CD14-positive monocyte (primary cell): ENCODE results near the gene HIF3A. TPM values are rescaled to one million over a fixed set of nuclear protein-coding genes. Genes with fewer than 3 reads are reported as not detected.

Experiments
- DNase-seq, 3 donors: peaks; one replicate each; pipeline ENCODE4 v3.0.0-alpha.2; 2011 to 2022
- H2AFZ ChIP-seq: 2 replicates; pipeline ENCODE4 v1.6.0; 2012; ENCODE audit warnings: mild to moderate bottlenecking, low read depth, low read length, inconsistent platforms; ENCODE audit not compliant: insufficient read depth, poor library complexity, severe bottlenecking
- H3K27ac ChIP-seq, 2 donors: 1 replicate in 1 of 2; 2 replicates in 1 of 2; pipeline ENCODE4 v1.5.1; 2012 to 2013; ENCODE audit warnings: low read length in 2 of 2, control low read depth in 1 of 2, inconsistent platforms in 1 of 2, low read depth in 1 of 2, mild to moderate bottlenecking in 1 of 2
- H3K27me3 ChIP-seq, 2 donors: one replicate each; pipeline versions ENCODE4 v1.6.0 to v1.6.1; 2011 to 2013; ENCODE audit warnings: low read length in 2 of 2; ENCODE audit not compliant: control insufficient read depth in 2 of 2, insufficient read depth in 2 of 2
- H3K36me3 ChIP-seq, 2 donors: replicated peaks in 1 of 2; 1 replicate in 1 of 2; 2 replicates in 1 of 2; pipeline versions ENCODE4 v1.5.1 to v1.6.1; 2012 to 2013; ENCODE audit warnings: low read length in 2 of 2, control low read depth in 1 of 2, inconsistent platforms in 1 of 2, mild to moderate bottlenecking in 1 of 2; ENCODE audit not compliant: insufficient read depth in 2 of 2, control insufficient read depth in 1 of 2
- H3K4me1 ChIP-seq, 2 donors: 1 replicate in 1 of 2; 2 replicates in 1 of 2; pipeline versions ENCODE4 v1.5.1 to v1.6.1; 2012 to 2013; ENCODE audit warnings: low read length in 2 of 2, control low read depth in 1 of 2, inconsistent platforms in 1 of 2, mild to moderate bottlenecking in 1 of 2, moderate library complexity in 1 of 2; ENCODE audit not compliant: insufficient read depth in 2 of 2, control insufficient read depth in 1 of 2
- H3K4me2 ChIP-seq: replicated peaks from 2 replicates; pipeline ENCODE3; 2012; ENCODE audit warnings: low read length, moderate library complexity, mild to moderate bottlenecking; ENCODE audit not compliant: poor library complexity, severe bottlenecking; ENCODE audit errors: extremely low read depth
- H3K4me3 ChIP-seq, 3 experiments: fragments of 200-600 bp in 1 of 3; sonication (generic) in 1 of 3; replicated peaks in 1 of 3; 1 replicate in 2 of 3; 2 replicates in 1 of 3; pipeline ENCODE4 v1.5.1; 2011 to 2013; ENCODE audit warnings: low read length in 3 of 3, mild to moderate bottlenecking in 3 of 3, control low read depth in 2 of 3, low read depth in 2 of 3, inconsistent platforms in 1 of 3, moderate library complexity in 1 of 3
- H3K79me2 ChIP-seq: 2 replicates; pipeline ENCODE4 v1.6.0; 2012; ENCODE audit warnings: mild to moderate bottlenecking, control low read depth, inconsistent platforms, low read length, moderate library complexity; ENCODE audit not compliant: insufficient read depth
- H3K9ac ChIP-seq: 2 replicates; pipeline ENCODE4 v1.6.0; 2017; ENCODE audit warnings: low read length, mild to moderate bottlenecking; ENCODE audit not compliant: insufficient read depth, poor library complexity, severe bottlenecking
- H3K9me3 ChIP-seq, 2 donors: replicated peaks in 1 of 2; 1 replicate in 1 of 2; 2 replicates in 1 of 2; pipeline versions ENCODE4 v1.5.1 to v1.6.1; 2012 to 2013; ENCODE audit warnings: low read length in 2 of 2, control low read depth in 1 of 2; ENCODE audit not compliant: control insufficient read depth in 1 of 2, insufficient read depth in 1 of 2
- H4K20me1 ChIP-seq: 2 replicates; pipeline ENCODE4 v1.6.0; 2012; ENCODE audit warnings: mild to moderate bottlenecking, low read length, control low read depth, moderate library complexity; ENCODE audit not compliant: insufficient read depth
- H3K27ac Mint-ChIP-seq, 7 donors: one replicate each; pipeline ENCODE4 v1.8.0; 2020; ENCODE audit warnings: mild to moderate bottlenecking in 7 of 7, mixed read lengths in 7 of 7, moderate library complexity in 6 of 7, inconsistent platforms in 2 of 7
- H3K27me3 Mint-ChIP-seq, 3 donors: one replicate each; pipeline ENCODE4 v1.8.0; 2021 to 2022; ENCODE audit warnings: low read depth in 3 of 3, mild to moderate bottlenecking in 3 of 3, mixed read lengths in 3 of 3, moderate library complexity in 3 of 3, inconsistent platforms in 1 of 3
- H3K36me3 Mint-ChIP-seq, 2 donors: one replicate each; pipeline ENCODE4 v1.8.0; 2020; ENCODE audit warnings: mixed read lengths in 2 of 2, inconsistent platforms in 1 of 2, mild to moderate bottlenecking in 1 of 2
- H3K4me1 Mint-ChIP-seq: one replicate; pipeline ENCODE4 v1.8.0; 2020; ENCODE audit warnings: mild to moderate bottlenecking, mixed read lengths
- H3K4me3 Mint-ChIP-seq, 2 donors: one replicate each; pipeline ENCODE4 v1.8.0; 2020; ENCODE audit warnings: mild to moderate bottlenecking in 2 of 2, mixed read lengths in 2 of 2, moderate library complexity in 1 of 2
- H3K9me3 Mint-ChIP-seq, 7 donors: one replicate each; pipeline ENCODE4 v1.8.0; 2020 to 2022; ENCODE audit warnings: mixed read lengths in 7 of 7, mild to moderate bottlenecking in 6 of 7, moderate library complexity in 6 of 7, inconsistent platforms in 2 of 7
- CTCF ChIP-seq: fragments of 200-600 bp; IDR thresholded peaks from one replicate; pipeline ENCODE4 v1.8.0; 2022; ENCODE audit warnings: antibody characterized with exemption, mild to moderate bottlenecking
- WGBS: methylation state at CpG from one replicate; pipeline ENCODE4 v1.1.5; 2013; ENCODE audit warnings: missing lambda C conversion rate; ENCODE audit not compliant: insufficient coverage; 5-methylcytosine and 5-hydroxymethylcytosine counted together
- intact Hi-C, 2 donors: fragments of 100-400 bp; cut with micrococcal nuclease; formaldehyde crosslinking; loops; one replicate each; pipeline versions ENCODE4 v1.15.0 to v1.15.1; 2023
- polyA plus RNA-seq, 3 donors: library from polyadenylated mRNA; depleted of rRNA in 1 of 3; unstranded in 2 of 3; stranded (reverse) in 1 of 3; fragments of 300-500 nt in 2 of 3; fragments of >200 nt in 1 of 3; fragmentation: Illumina TruSeq in 2 of 3; gene quantifications; 1 replicate in 2 of 3; 2 replicates in 1 of 3; pipeline ENCODE4 v1.2.3, GENCODE V29; 2012 to 2021

The HIF3A gene
- polyA plus RNA-seq, 3 donors, result not detected

DNA sequence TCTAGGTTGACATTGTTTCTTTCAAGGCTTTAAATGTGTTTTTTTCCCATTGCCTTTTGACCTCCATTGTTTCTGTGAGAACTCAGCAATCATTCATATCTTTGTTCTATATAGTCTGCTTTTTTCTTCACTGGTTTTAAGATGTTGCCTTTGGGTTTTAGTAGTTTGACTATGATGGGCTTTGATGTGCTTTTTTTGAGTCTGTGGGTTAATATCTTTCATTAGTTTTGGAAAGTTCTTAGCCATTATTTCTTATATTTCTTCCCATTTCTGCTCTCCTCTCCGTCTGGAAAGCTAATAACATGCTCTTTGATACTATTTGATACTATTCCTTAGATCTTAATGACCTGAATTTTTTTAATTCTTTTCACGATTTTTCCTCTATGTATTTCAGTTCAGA, 83.8 kb downstream of the HIF3A start:
- no peaks in the 10 kb centered on the region for H3K4me1 Mint-ChIP-seq
- H4K20me1 ChIP-seq, result no peaks in the 10 kb centered on the region
- WGBS, result no CpG with 5 or more reads among the region's 2 CpGs
- no peaks in the 10 kb centered on the region for H3K79me2 ChIP-seq
- H3K9me3 ChIP-seq, result no peaks in the 10 kb centered on the region
- TF ChIP-seq CTCF, result no peak
- no peak overlapping the region for H3K27ac Mint-ChIP-seq
- DNase-seq, result no peak
- no peak overlapping the region for H2AFZ ChIP-seq
- peaks cover 82 to 94% of the 10 kb centered on the region in 2 donors for H3K36me3 Mint-ChIP-seq
- no peak overlapping the region for H3K27ac ChIP-seq
- H3K27me3 ChIP-seq, result no peaks in the 10 kb centered on the region
- no peak overlapping the region for H3K4me2 ChIP-seq
- peaks cover 80 to 100% of the 10 kb centered on the region in 2 donors for H3K36me3 ChIP-seq
- no peaks in the 10 kb centered on the region for H3K4me1 ChIP-seq
- H3K9ac ChIP-seq, result no peak overlapping the region
- no peak overlapping the region for H3K4me3 Mint-ChIP-seq
- H3K9me3 Mint-ChIP-seq, result peaks cover 0 to 3% (median 0%) of the 10 kb centered on the region in 7 donors
- no peak overlapping the region for H3K4me3 ChIP-seq
- peaks cover 0 to 4% (median 3%) of the 10 kb centered on the region in 3 donors for H3K27me3 Mint-ChIP-seq
- intact Hi-C loops, result no loop called here

DNA sequence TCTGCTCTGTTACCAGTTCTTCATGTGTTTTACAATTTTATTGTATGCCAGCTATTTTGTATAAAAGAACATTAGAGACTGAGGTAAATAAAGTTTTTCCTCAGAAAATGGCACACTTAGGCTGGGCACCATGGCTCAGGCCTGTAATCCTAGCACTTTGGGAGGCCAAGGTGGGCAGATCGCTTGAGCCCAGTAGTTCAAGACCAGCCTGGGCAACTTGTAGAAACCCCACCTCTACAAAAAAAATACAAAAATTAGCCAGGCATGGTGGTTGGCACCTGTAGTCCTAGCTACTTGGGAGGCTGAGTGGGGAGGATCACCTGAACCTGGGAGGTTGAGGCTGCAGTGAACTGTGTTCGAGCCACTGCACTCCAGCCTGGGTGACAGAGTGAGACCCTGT, 84.5 kb downstream of the HIF3A start:
- intact Hi-C loops, result no loop called here
- no peak overlapping the region for H2AFZ ChIP-seq
- Mint-ChIP-seq H3K4me1 (no peaks in the 10 kb centered on the region), H3K36me3 (peaks cover 80 to 93% of the 10 kb centered on the region in 2 donors), H3K9me3 (peaks cover 0 to 3% (median 0%) of the 10 kb centered on the region in 7 donors), H3K27ac (peak overlapping the region in 2 of 7 donors; percentile 1 to 75), H3K27me3 (peaks cover 0 to 4% (median 3%) of the 10 kb centered on the region in 3 donors), H3K4me3 (no peak overlapping the region)
- no peak for TF ChIP-seq CTCF
- no peaks in the 10 kb centered on the region for H3K9me3 ChIP-seq
- H4K20me1 ChIP-seq, result no peaks in the 10 kb centered on the region
- H3K27ac ChIP-seq, result no peak overlapping the region
- no peak for DNase-seq
- no CpG with 5 or more reads among the region's 2 CpGs for WGBS
- no peak overlapping the region for H3K4me2 ChIP-seq
- H3K79me2 ChIP-seq, result no peaks in the 10 kb centered on the region
- peaks cover 77 to 100% of the 10 kb centered on the region in 2 donors for H3K36me3 ChIP-seq
- H3K27me3 ChIP-seq, result no peaks in the 10 kb centered on the region
- H3K4me3 ChIP-seq, result no peak overlapping the region
- H3K9ac ChIP-seq, result no peak overlapping the region
- H3K4me1 ChIP-seq, result no peaks in the 10 kb centered on the region
